Ishikawa (cell line): Measurements from ENCODE around the gene IDH3A.

Experiments
- EGR1 ChIP-seq: IDR thresholded peaks from 2 replicates; pipeline ENCODE4 v1.6.1; 2012
- EP300 ChIP-seq: IDR thresholded peaks from 2 replicates; pipeline ENCODE4 v1.6.1; 2012; ENCODE audit warnings: borderline replicate concordance
- NFIC ChIP-seq: IDR thresholded peaks from 2 replicates; pipeline ENCODE4 v1.6.1; 2012
- RAD21 ChIP-seq: IDR thresholded peaks from 2 replicates; pipeline ENCODE4 v1.6.1; 2012; ENCODE audit warnings: low read depth
- TAF1 ChIP-seq: IDR thresholded peaks from 2 replicates; pipeline ENCODE4 v1.6.1; 2012; ENCODE audit warnings: low read depth, mild to moderate bottlenecking
- YY1 ChIP-seq: IDR thresholded peaks from 2 replicates; pipeline ENCODE4 v1.6.1; 2012; ENCODE audit warnings: low read depth
- TF ChIP-seq, protein P1 (sequence below): IDR thresholded peaks from 2 replicates; pipeline ENCODE4 v1.6.1; 2012; ENCODE audit warnings: low read depth, mild to moderate bottlenecking

GRCh38 chr15:78100886-78101285, 48.3 kb upstream of the IDH3A start:
- TF ChIP-seq EGR1 (no peak), TAF1 (no peak), EP300 (no peak), RAD21 (no peak), NFIC (no peak), YY1 (no peak)
- TF ChIP-seq, protein P1, sequence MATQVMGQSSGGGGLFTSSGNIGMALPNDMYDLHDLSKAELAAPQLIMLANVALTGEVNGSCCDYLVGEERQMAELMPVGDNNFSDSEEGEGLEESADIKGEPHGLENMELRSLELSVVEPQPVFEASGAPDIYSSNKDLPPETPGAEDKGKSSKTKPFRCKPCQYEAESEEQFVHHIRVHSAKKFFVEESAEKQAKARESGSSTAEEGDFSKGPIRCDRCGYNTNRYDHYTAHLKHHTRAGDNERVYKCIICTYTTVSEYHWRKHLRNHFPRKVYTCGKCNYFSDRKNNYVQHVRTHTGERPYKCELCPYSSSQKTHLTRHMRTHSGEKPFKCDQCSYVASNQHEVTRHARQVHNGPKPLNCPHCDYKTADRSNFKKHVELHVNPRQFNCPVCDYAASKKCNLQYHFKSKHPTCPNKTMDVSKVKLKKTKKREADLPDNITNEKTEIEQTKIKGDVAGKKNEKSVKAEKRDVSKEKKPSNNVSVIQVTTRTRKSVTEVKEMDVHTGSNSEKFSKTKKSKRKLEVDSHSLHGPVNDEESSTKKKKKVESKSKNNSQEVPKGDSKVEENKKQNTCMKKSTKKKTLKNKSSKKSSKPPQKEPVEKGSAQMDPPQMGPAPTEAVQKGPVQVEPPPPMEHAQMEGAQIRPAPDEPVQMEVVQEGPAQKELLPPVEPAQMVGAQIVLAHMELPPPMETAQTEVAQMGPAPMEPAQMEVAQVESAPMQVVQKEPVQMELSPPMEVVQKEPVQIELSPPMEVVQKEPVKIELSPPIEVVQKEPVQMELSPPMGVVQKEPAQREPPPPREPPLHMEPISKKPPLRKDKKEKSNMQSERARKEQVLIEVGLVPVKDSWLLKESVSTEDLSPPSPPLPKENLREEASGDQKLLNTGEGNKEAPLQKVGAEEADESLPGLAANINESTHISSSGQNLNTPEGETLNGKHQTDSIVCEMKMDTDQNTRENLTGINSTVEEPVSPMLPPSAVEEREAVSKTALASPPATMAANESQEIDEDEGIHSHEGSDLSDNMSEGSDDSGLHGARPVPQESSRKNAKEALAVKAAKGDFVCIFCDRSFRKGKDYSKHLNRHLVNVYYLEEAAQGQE, result no peak
